K562 (cell line): Measurements from ENCODE around the gene HAPSTR1. TPM values are rescaled to one million over a fixed set of nuclear protein-coding genes. Genes with fewer than 3 reads are reported as not detected.
A peak's percentile ranks its signal among the peaks of the same experiment; 100 is the strongest.

Experiments used
- ARID2 ChIP-seq: fragments of 450-650 bp; IDR thresholded peaks from 2 replicates; pipeline ENCODE4 v1.6.1; 2017; ENCODE audit warnings: antibody characterized with exemption, mild to moderate bottlenecking
- BDP1 ChIP-seq: IDR thresholded peaks from 3 replicates; pipeline ENCODE4 v1.6.1; 2011; ENCODE audit not compliant: insufficient read length, insufficient read depth
- C11orf30 ChIP-seq: fragments of 450-650 bp; IDR thresholded peaks from 2 replicates; pipeline ENCODE4 v1.6.1; 2016; ENCODE audit warnings: low read depth, mild to moderate bottlenecking
- CHCHD3 ChIP-seq: fragments of 250-450 bp; sonication (Bioruptor Pico); IDR thresholded peaks from 2 replicates; pipeline ENCODE4 v2.1.2; 2022; ENCODE audit warnings: mild to moderate bottlenecking
- FUS ChIP-seq: fragments of 200-400 bp; formaldehyde crosslinking; optimal IDR thresholded peaks from 2 replicates; pipeline ENCODE3; 2017; ENCODE audit warnings: low read depth, low read length
- GABPB1 ChIP-seq: sonication (generic); formaldehyde crosslinking; IDR thresholded peaks from 2 replicates; pipeline ENCODE4 v1.8.0; 2022; ENCODE audit warnings: mild to moderate bottlenecking, missing genetic modification reagents
- GABPB2 ChIP-seq: fragments of 250-450 bp; sonication (Bioruptor Pico); conservative IDR thresholded peaks from 2 replicates; pipeline ENCODE4 v1.5.1; 2021; ENCODE audit warnings: mild to moderate bottlenecking
- HDAC1 ChIP-seq, 2 experiments: fragments of 450-650 bp; IDR thresholded peaks; 2 replicates each; pipeline ENCODE4 v1.6.1; 2016 to 2017; ENCODE audit warnings: inconsistent platforms in 1 of 2, mild to moderate bottlenecking in 1 of 2, moderate library complexity in 1 of 2
- KAT7 ChIP-seq: sonication (generic); formaldehyde crosslinking; IDR thresholded peaks from 2 replicates; pipeline ENCODE4 v1.8.0; 2022; ENCODE audit warnings: missing genetic modification reagents, mild to moderate bottlenecking, borderline replicate concordance
- KHSRP ChIP-seq: fragments of 450-650 bp; IDR thresholded peaks from 2 replicates; pipeline ENCODE4 v1.6.1; 2017
- KLF6 ChIP-seq: fragments of 250-450 bp; sonication (Bioruptor Pico); IDR thresholded peaks from 2 replicates; pipeline ENCODE4 v1.4.0; 2020; ENCODE audit warnings: mild to moderate bottlenecking, moderate library complexity, borderline replicate concordance
- MXI1 ChIP-seq: IDR thresholded peaks from 2 replicates; pipeline ENCODE4 v1.6.1; 2011; ENCODE audit warnings: low read depth, mild to moderate bottlenecking, improper control_type of control experiment, low read length
- NFE2 ChIP-seq: IDR thresholded peaks from 2 replicates; pipeline ENCODE4 v1.6.1; 2014; ENCODE audit warnings: antibody characterized with exemption, low read depth
- NRF1 ChIP-seq, 2 experiments: fragments of 450-650 bp; IDR thresholded peaks in 1 of 2; conservative IDR thresholded peaks in 1 of 2; 2 replicates each; pipeline ENCODE4 v1.6.1; 2014; ENCODE audit warnings: mild to moderate bottlenecking in 2 of 2
- POLR2A ChIP-seq: fragments of 450-650 bp; conservative IDR thresholded peaks from 2 replicates; pipeline ENCODE4 v1.6.1; 2016
- PRDM10 ChIP-seq: fragments of 450-650 bp; IDR thresholded peaks from 2 replicates; pipeline ENCODE4 v1.6.1; 2018; ENCODE audit not compliant: partially characterized antibody
- RBBP5 ChIP-seq: fragments of 200-600 bp; sonication (generic); IDR thresholded peaks from 2 replicates; pipeline ENCODE4 v1.6.1; 2012; ENCODE audit warnings: borderline replicate concordance, mild to moderate bottlenecking, low read length, control low read depth, inconsistent platforms; ENCODE audit not compliant: insufficient read depth, poor library complexity, severe bottlenecking
- RFX7 ChIP-seq: fragments of 250-450 bp; sonication (Bioruptor Pico); IDR thresholded peaks from 2 replicates; pipeline ENCODE4 v1.5.1; 2021; ENCODE audit warnings: mild to moderate bottlenecking
- SIX5 ChIP-seq, 2 experiments: IDR thresholded peaks; 2 replicates each; pipeline ENCODE4 v1.6.1; 2011; ENCODE audit warnings: low read length in 2 of 2, borderline replicate concordance in 1 of 2, low read depth in 1 of 2, mild to moderate bottlenecking in 1 of 2, moderate library complexity in 1 of 2; ENCODE audit not compliant: insufficient read depth in 1 of 2
- THAP7 ChIP-seq: fragments of 250-450 bp; sonication (Bioruptor Pico); IDR thresholded peaks from 2 replicates; pipeline ENCODE4 v1.5.0; 2021
- YY1 ChIP-seq, 3 experiments: IDR thresholded peaks; 2 replicates each; pipeline ENCODE4 v1.6.1; 2011; ENCODE audit warnings: low read length in 2 of 3, mild to moderate bottlenecking in 2 of 3, moderate library complexity in 2 of 3, borderline replicate concordance in 1 of 3, control low read depth in 1 of 3, low read depth in 1 of 3; ENCODE audit not compliant: insufficient read depth in 3 of 3, insufficient replicate concordance in 2 of 3, control insufficient read depth in 1 of 3, insufficient read length in 1 of 3; ENCODE audit errors: extremely low read depth in 1 of 3
- ZNF124 ChIP-seq: sonication (generic); formaldehyde crosslinking; IDR thresholded peaks from 2 replicates; pipeline ENCODE4 v1.8.1; 2022; ENCODE audit warnings: missing genetic modification reagents
- ZNF253 ChIP-seq: fragments of 250-450 bp; sonication (Bioruptor Pico); conservative IDR thresholded peaks from 2 replicates; pipeline ENCODE4 v1.6.1; 2021; ENCODE audit warnings: mild to moderate bottlenecking
- ZNF395 ChIP-seq: fragments of 200-800 bp; sonication (Bioruptor generic); IDR thresholded peaks from 2 replicates; pipeline ENCODE4 v1.6.1; 2017; ENCODE audit warnings: missing genetic modification characterization, missing compliant biosample characterization
- polyA plus RNA-seq, 8 experiments: library from polyadenylated mRNA; depleted of rRNA in 4 of 8; stranded (reverse) in 5 of 8; unstranded in 3 of 8; fragments of >200 nt; fragmentation: Nextera tagmentation in 2 of 8; fragmentation: Illumina TruSeq in 1 of 8; extraction: Ambion mirVana in 2 of 8; extraction: Trizol in 1 of 8; gene quantifications; 2 replicates each; pipeline versions ENCODE4 v1.2.1 to v1.2.3, GENCODE V29; 2011 to 2014; ENCODE audit warnings: inconsistent platforms in 1 of 8, missing spikeins in 1 of 8
- total RNA-seq, 7 experiments: library from RNA; depleted of rRNA in 6 of 7; stranded (reverse); fragments of >200 nt in 6 of 7; fragmentation: Illumina TruSeq in 2 of 7; extraction: Trizol in 2 of 7; gene quantifications; 2 replicates each; pipeline versions ENCODE4 v1.2.1 to v1.2.3, GENCODE V29; 2011 to 2021; ENCODE audit warnings: low replicate concordance in 1 of 7

The HAPSTR1 gene
- total and polyA plus RNA-seq, 9 of the 15 experiments (the other 6 are each of a cell fraction or from before 2014, with no cell fraction given), result 10.8 to 67.9 (median 36.5) TPM

- TF ChIP-seq ZNF124 (CRISPR knock-in tag), result no peak
- peak in 1 of 3 experiments; percentile 1 for TF ChIP-seq YY1 (IDR thresholded peaks at IDR 0.05; ENCODE audit: borderline replicate concordance in 1 of 3, control insufficient read depth in 1 of 3, extremely low read depth in 1 of 3, insufficient read depth in 3 of 3, insufficient read length in 1 of 3, insufficient replicate concordance in 2 of 3, low read depth in 1 of 3, low read length in 2 of 3)
- TF ChIP-seq SIX5 (IDR thresholded peaks at IDR 0.05; ENCODE audit: borderline replicate concordance in 1 of 2, insufficient read depth in 1 of 2, low read depth in 1 of 2, low read length in 2 of 2), result no peak
- no peak for TF ChIP-seq CHCHD3 (CRISPR knock-in tag)
- TF ChIP-seq KLF6 (CRISPR knock-in tag), result no peak
- no peak for TF ChIP-seq ZNF395 (CRISPR knock-in tag)
- TF ChIP-seq RBBP5, result peak; percentile 69
- TF ChIP-seq KHSRP, result no peak
- no peak for TF ChIP-seq GABPB1
- TF ChIP-seq GABPB2 (CRISPR knock-in tag), result no peak
- TF ChIP-seq FUS, result no peak
- no peak for TF ChIP-seq C11orf30
- 0 out of 4 replicates have a peak, but pooled peaks of 1 of the 2 experiments have one; percentile 16 for TF ChIP-seq HDAC1 (IDR thresholded peaks at IDR 0.05)
- peak; percentile 3 for TF ChIP-seq PRDM10
- TF ChIP-seq RFX7 (CRISPR knock-in tag), result no peak
- TF ChIP-seq MXI1, result 0 out of 2 replicates have a peak, but pooled peaks have one; percentile 8
- TF ChIP-seq NRF1 (conservative IDR thresholded peaks at IDR 0.05 in 1 of 2, IDR thresholded peaks at IDR 0.05 in 1 of 2), result 0 out of 4 replicates have a peak, but pooled peaks of 1 of the 2 experiments have one; percentile 10
- TF ChIP-seq ZNF253 (CRISPR knock-in tag), result no peak
- TF ChIP-seq NFE2, result no peak
- TF ChIP-seq BDP1, result no peak
- TF ChIP-seq ARID2, result no peak
- TF ChIP-seq THAP7 (CRISPR knock-in tag), result no peak
- 0 out of 2 replicates have a peak, but pooled peaks have one; percentile 1 for TF ChIP-seq POLR2A
- 0 out of 2 replicates have a peak, but pooled peaks have one; percentile 11 for TF ChIP-seq KAT7 (CRISPR knock-in tag)
Observed at GRCh38 chr16:9092978-9093344, 1.5 kb downstream of the HAPSTR1 start (continued).
